ENCODE measurements around the gene RFX3.

The RFX3 gene

DNA sequence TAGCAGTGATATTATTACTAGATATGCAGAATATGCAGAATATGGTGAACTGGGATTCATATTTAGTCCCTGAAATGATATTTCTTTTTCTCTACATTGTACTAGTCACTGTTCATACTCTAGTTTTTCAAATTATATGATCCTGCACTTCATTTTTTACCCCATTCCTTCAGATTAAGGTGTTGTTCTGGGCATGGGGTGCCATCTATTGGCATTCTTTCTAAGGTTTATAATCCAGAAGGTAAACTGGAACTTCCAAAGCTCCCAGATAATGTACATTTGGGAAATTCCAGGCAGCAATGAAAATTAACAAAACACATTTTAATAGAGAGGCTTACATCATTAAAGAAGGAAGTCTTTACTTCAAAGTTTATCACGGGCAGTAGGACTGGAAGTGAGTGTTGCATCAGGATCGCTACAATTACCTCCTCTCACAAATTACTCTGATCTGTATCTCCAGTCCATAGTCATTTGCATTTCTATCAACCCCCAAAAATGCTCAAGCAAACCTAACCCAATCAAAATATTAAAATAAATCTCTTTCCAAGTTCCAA lies 12.5 kb downstream of the RFX3 start:
- no peak for DNase-seq (ENCODE audit: low read depth)

DNA sequence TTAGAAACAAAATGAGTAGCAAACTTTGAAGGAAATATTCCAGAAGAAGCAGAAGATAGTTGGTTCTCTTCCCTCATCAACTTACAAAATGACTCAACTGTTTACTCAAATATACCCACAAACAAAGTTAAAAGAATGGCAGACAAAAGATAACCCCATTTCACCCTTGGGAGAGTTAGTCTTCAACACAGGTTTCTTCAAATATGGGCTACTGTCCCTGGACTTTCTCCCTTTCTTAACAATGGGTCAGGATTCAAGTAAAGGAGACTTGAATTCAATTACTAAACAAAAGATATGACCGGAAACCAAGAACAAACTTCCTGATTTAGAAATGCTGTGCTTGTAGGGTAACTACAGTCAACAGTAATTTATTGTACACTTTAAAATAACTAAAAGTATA lies 14.2 kb downstream of the RFX3 start:
- DNase-seq (ENCODE audit: low read depth) = no peak

DNA sequence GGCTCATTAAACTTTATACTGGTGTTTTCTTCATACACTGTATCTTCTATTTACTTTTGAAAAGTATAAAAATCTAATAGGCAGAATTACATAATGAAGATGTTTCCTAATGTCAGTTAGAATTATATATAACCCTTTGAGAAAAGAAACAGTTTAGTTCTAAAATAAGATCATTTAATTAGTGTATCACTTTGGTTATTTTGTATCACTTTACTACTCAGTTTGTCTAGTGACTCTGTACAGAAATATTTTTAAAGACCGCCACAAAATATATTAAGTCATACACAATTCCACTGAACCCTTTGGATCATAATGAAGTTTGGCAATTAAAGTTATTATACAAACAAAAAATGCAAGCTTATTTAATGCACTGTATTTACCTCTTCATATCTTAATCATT lies 15.0 kb downstream of the RFX3 start:
- no peak for DNase-seq (ENCODE audit: low read depth)

DNA sequence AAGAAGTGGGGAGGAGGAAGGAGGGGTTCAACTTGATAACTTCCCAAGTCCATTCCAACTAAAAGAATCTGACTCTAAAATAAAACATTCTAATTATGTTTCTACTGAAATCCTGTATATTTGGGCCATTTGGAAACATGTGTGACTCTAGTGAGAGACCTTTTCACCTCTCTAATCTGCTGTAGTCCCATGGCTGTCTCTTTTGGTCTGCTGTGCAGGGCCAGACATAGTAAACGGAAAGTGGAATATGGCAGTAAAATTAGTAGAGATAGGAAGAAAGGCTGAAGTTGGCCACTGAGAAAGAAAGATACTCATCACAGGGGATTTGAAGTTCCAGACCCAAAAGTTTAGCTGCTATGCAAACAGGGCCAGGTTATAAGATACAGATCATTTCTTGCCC lies 15.9 kb downstream of the RFX3 start:
- DNase-seq (ENCODE audit: low read depth) = no peak

DNA sequence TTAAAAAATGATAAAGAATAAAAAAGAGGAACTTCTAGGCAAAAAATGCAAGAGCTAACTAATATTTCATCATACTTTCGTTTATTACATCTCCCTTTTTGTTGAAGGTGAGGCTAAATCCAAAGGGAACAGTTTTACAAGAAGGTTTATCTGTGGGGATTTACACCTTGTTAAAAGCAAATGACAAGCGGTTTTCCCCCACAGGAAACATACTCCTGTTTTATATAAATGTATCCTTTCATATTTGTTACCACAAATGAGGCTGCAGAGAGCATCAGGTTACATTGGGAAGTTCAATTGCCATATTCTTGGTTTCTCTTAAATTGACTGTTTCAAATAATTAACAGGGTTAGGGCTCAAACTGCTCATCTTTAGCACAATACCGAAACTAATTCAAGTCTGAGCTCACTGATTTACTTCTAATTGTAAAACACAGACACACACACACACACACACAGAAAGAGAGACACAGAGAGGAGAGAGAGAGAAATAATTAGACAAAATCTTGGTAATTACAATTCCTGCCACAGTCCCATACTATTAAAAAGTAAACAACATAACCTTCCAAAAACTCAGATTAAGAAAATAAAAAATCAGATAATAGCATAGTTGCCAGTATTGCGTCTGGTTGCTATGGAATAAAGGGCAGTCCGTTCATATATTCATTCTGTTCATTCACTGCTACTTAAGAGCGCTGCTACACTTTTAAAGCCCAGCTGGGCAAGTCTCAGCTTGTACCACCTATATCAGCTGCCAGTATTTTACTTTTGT lies 17.1 kb downstream of the RFX3 start:
- DNase-seq (ENCODE audit: low read depth) = peak; percentile 6

DNA sequence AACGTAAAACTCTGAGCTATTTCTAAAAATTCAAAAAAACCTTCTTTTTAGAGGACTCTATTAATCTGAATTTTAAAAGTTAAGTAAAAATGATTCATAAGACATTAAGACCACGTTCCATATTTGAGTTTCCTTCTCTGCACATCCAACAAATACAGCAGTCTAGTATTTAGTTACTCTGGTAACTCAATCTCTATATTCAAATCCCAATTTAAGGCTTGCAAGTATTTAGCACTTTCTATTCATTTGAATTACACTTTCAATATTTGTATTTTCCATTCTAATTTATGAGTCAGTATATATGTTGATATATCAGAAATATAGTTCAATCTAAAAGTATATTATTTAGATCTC lies 17.7 kb downstream of the RFX3 start:
- no peak for DNase-seq (ENCODE audit: low read depth)

DNA sequence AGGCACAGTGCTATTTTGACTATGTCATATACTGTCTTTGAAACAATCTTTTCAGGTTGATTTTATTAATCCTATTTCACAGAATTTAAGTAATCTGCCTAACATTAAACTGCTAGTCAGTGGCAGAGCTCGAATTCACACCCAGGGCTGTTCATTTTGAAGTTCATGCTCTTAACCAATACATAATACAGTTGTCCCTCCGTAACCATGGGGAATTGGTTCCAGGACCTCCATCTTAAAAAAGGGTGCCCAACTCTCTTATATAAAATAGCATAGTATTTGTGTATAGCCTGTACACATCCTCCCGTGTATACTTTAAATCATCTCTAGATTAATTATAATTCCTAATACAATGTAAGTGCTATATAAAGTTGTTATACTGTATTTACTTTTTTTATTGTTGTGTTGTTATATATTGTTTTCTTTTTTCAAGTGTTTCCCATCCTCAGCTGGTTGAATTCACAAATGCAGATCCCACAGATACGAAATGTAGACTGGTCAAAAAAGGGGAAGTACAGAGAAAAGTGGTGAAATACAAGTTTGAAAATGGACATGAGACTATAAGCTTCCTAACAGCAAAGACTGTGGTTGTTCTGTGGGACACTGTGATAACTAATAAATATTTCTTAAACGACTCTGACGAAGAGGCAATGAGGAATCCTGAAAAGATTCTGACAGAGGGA lies 18.3 kb downstream of the RFX3 start:
- no peak for DNase-seq (ENCODE audit: low read depth)

DNA sequence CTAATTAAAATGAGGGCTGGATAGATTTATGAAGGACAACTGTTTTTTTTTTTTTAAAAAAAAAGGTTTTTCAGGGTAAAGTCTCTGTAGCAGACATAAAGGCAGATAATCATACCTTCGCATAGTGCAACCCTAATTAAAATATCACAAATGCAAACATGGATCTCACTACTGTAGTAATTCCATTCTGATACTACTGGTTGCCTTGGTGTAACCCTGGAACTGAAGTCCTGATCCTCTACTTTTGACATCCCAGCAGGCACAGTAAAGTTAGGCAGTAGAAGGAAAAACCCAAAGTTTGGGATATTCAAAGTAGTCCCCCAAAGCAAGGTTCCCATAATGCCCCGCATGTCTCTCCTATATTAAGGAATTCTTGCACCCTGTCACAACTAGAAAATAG lies 19.6 kb downstream of the RFX3 start:
- DNase-seq (ENCODE audit: low read depth) = no peak

DNA sequence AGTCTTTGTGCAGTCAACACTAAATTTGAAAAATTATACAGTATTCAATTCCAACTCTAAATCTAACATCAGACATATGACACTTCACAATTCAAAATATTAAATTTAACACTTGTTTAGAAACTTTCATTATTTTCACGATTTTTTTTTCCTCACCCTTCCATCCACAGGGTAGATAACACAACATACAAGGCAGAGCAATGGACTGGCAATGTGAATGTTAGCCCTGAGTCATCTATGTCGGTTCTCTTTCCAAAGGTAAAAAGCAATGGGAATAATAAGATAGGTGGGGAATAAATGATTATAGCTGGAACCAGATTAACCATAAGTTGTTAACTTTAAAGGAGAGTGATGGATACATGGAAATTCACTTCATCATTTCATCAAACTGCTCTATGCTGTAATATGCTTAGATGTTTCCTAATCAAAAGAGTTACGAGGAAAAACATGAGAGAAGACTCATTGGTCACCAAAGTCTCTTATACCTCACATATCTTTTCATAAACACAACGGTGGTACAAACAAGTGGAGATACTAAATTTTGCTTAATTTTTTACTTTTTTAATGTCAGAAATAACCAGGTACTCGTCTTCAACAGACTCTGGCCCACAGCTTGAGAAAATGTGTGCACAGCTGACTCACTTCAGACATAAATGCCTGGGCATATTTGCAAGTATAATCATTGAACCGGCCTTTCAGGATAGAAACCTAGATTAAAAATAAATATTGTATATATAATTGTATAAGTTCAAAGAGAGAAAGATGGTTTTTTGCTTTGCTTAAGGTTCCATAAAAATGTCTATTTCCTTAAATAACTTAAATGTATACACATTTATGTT lies 23.0 kb downstream of the RFX3 start:
- DNase-seq (ENCODE audit: low read depth) = no peak

DNA sequence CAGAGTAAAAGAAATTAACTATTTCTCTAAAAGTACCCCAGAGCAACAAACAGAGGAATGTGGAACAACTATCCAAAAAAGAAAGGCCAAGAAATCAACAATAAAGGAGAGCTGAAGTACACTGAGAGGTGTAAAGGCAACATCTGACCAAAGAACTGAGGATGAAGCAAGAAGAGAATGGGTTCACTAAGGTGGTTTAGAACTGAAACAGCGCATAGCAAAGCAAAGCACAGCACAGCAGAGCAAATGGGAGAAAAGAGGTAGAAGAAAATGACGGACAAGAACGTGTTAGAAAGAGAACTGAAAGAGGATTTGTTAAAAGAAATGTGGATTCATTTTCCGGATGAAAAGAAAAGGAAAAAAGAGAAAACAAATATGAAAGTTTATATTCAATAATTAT lies 25.8 kb downstream of the RFX3 start:
- DNase-seq (ENCODE audit: low read depth) = no peak

DNA sequence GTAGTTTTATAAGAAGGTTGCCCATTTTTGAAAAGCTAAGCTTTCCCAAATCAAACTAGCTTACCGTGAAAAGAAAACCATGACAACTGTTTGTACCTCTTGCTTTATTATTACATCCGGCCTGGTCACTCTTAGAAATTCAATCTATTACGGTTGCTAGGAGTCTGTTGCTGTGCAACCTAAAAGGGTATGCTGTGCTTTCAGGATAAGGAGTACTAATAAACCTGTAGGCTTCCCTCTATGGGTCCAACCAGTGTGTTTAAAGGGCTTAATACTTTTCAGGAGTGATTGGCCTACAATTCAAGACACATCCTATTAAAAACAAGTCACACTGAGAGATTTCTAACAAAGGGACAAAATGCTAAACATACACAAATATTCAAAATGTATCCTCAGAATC lies 27.1 kb downstream of the RFX3 start:
- peak; percentile 12 for DNase-seq (ENCODE audit: low read depth)

DNA sequence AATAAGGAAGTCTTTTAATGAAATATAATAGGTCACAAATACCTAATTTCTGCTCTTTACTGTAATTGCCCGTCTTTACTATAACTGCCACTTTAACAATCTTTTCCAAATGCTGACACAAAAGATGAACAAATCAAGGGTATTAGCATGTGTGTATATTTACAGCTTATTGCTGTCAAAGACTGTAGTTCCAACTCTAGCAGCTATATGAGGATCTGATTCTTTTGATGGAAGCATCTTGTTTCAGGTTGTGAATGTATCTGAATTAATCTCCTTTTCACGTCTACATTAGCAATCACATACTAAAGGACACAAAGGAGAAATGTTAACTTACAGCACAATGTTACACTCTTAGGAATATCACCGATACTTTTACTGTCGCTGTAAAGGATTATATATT lies 27.9 kb downstream of the RFX3 start:
- DNase-seq (ENCODE audit: low read depth) = no peak

DNA sequence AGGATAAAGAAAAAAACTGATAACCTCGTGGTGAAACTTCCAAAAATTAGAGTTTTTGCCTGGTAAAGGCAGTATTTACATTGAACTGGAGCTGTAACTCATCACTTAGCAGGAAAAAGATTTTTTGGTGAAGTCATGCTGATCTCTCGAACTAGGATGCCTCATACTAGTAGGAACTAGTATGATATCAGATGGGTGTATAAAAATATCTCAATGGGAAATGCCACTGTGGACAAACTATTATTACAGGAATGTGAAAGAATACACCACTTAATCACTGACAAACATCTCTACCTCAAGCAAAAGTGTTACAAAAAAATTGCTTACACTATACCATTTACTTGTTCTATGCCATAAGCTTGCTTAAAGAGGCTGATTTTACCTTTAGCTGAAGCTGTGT lies 28.4 kb downstream of the RFX3 start:
- peak; percentile 8 for DNase-seq (ENCODE audit: low read depth)

DNA sequence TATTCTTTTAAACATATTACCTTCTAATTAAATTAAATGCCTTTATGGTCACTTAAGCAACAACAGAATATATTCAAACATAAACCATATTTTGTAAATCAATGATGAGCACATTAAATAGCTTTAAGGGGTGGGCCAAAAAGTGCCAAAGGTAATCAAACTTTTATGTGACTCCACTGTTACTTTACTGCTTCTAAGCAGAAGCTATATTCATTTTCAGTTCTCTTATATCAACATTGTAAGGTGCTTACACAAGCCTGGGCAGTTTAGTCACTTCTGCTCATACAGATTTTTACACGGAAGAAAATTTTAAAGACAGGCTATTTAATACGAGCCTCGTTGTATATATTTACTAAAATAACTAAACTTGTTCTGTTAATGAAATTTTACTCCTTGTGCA lies 29.9 kb downstream of the RFX3 start:
- no peak for DNase-seq (ENCODE audit: low read depth)

DNA sequence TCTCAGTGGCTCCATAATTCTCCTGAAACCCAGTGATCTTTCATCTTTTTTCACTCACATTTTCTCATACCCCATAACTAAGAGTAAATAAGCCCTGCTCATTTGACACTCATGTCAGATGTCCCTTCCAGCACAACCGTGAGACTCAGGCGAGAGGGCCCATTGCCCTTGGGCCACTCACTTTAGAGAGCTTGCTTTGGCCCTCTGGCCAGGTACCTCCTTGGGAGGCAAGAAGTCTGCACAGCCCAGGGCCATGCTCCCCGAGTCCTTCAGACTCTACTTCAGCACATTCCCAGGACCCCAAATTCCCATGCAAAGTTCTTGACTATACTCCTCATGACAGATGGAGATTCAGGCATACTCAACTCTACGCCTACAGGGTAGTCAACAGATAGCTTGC lies 33.6 kb downstream of the RFX3 start:
- DNase-seq (ENCODE audit: low read depth) = no peak

DNA sequence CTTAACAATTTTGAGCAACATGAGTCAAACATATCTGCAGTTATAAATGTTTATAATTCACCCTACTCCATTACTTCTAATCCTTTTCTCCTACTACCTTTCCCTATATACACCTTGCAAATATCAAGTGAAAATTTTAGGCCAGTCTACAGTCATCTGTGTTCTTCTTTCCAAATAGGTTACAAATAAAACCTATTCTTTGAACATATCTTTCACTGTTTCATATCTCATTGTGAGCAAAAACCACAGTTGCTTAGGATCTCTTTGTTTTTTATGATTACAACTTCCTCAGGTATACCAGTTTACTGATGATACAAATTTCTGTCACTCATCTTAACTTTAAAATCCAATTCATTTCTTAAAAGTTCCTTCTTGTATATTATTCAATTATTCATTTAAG lies 34.4 kb downstream of the RFX3 start:
- no peak for DNase-seq (ENCODE audit: low read depth)

DNA sequence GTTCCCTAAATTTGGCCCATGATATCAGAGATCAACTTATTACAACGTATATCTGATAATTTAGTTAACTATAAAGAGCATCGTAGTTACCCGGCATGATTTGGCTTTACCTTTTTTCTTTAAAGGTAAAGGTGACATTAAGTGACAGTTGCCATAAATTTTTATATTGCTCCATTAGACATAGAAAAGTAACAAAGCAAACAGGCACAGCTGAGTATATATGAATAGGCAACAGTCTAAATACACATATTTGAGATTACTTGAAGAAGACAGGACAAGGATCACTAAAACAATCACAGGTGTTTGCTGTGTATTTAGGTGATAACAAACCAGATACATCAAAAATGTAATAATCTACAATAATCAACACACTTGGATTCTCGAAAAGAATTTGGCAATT lies 34.8 kb downstream of the RFX3 start:
- no peak for DNase-seq (ENCODE audit: low read depth)

DNA sequence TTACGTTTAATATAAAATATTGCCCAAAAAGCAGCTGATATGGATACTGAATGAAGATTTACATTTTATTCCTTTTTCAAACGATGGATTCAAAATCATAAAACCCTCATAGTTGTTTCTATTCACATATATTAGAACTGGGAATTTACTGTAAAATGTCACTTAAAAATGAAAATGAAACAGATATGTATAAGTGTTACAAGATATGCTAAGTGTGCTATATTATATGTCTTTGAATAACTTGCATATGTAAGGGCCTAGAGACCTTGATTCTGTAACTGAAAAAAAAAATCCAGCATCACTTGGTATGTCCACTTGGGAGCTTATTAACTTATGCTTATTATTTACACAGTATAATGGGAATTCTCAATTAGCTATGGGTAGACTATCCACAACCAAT lies 43.2 kb downstream of the RFX3 start:
- no peak for DNase-seq (ENCODE audit: low read depth)

DNA sequence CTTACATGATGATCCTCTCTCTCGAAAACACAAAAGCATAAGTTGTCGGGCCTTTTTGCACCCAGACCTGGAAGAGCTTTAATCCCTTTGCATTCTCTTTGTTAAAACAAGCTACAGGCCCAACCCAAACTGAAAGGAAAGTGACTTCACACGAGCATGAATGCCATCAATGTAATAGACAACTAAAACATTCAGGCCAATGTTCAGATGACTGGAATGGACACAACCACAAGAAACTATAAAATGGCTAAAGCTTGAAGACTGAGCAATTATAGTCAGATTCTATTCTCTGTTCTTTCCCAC lies 45.5 kb downstream of the RFX3 start:
- DNase-seq (ENCODE audit: low read depth) = no peak

DNA sequence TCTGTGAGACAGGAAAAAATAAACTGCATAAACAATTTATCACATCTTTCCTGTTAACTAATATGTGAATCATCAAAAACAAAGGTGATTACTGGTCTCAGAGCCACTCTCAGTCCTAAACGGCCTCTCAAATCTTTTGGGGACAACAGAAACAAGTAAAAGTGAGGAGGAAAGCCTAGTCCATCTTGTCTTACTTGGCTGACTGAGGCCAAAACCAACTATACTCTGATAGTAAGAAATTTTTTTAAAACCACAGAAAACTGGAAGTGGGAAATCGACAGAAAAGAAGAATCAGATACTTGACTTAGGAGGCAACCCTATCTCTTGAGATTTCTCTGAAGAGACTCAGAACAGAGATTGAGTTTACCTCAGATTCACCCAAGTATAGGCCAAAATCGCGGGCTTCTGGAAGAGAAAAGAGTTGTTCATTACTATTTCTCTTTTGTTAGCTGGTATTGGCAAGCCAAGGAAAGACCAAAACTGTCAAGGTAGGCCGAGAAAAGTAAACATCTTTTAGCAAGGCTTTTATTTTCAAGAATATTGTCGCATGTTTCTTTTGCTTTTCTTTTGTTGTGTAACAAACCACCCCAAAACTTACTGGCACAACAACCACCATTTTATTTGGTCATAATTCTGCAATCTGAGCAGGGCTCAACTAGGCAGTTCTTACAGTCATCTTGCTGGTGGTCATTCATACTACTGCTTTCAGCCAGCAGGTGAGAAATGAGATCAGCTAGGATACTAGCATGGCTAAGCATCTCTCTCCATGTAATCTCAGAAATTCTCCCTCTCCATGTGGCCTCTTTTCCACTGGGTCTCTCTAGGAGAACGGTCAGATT lies 46.1 kb downstream of the RFX3 start:
- DNase-seq (ENCODE audit: low read depth) = no peak

DNA sequence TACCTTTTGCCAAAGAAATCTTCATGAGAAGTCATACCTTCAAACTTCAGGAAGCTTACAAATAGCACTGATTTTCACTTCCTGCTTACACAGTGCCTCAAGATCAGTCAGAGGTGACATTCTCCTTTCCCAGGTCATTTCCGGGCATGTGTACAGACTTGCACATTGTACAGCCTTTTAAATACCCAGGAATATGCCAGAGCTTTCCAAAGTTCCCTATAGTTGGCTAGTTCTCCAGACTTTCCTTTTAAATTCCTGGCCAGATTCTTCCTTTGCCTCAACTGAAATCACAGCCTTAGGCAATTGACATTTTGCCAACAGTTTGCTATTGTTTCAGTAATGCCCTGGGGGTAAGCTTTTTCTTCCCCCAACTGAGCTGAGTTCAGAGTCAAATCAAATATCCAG lies 47.2 kb downstream of the RFX3 start:
- peak; percentile 32 for DNase-seq (ENCODE audit: low read depth)

DNA sequence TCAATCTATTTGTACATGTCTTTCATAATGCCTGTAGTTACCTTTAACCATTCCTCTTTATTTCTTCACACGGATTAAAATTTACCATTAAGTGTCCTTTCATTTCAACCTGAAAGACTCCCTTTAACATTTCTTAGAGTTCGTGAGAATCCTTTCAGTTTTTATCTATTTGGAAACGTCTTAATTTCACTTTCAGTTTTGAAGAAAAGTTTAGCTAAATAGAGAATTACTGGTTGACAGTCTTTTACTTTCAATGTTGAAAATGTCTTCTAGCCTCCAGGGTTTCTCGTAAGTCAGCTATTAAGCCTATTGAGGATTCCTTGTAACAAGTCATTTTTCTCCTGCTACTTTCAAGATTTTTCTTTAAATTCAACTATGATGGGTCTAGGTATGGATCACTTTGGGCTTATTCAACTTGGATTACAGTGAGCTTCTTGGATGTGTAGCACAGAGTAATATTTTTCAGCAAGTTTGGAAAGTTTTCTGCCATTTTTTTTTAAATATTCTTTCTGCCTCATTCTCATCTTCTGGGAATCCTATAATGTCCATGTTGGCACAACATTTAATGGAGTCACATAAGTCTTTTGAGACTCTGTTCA lies 48.5 kb downstream of the RFX3 start:
- no peak for DNase-seq (ENCODE audit: low read depth)
